ENCODE data around the gene EPS15. TPM values are rescaled to one million over a fixed set of nuclear protein-coding genes. Genes with fewer than 3 reads are reported as not detected.
"Not testable (repeated sequence)": the region's sequence is repeated elsewhere in the genome, so short reads cannot be mapped to it uniquely, and the experiment has no call there.

Gene EPS15
- total and polyA plus RNA-seq, 10 of the 15 experiments (the other 5 are each of a cell fraction or from before 2014, with no cell fraction given): 24.7 to 87.8 (median 56.3) TPM

DNA sequence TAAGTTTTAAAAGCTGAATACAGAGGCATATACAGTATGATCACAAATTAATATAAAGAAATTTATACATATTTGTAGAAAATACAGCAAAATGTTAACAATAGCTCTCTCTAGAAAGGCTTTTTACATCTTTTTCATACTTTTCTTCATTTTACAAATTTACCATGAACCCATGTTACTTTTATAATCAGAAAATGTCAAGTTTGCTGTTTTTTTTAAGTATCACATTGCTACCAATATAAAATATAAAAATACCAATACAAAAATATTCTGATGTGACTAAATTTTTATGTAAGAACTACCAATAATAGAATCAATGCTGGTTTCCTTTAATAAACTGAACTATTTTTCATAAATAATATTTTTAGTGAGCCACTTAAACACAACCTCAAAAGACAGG is 104.3 kb downstream of the EPS15 start:
- no peak for DNase-seq (ENCODE audit: low read depth, low spot score)
- Histone ChIP-seq H3K36me3 (ENCODE audit: control insufficient read depth in 2 of 2, insufficient read depth in 2 of 2, low read length in 1 of 2) (peaks cover 0 to 15% of the 10 kb centered on the region in 2 experiments; a peak in 3 of 4 replicates), H3K9ac (ENCODE audit: control insufficient read depth, insufficient read depth, low read length) (no peak overlapping the region), H2AFZ (ENCODE audit: control insufficient read depth, low read depth, low read length) (no peak overlapping the region), H3K4me1 (ENCODE audit: control insufficient read depth, insufficient read depth, low read length) (peaks cover 5% of the 10 kb centered on the region), H3K27me3 (replicated peaks in 1 of 2; ENCODE audit: control insufficient read depth in 2 of 2, insufficient read depth in 2 of 2, low read length in 1 of 2) (no peaks in the 10 kb centered on the region), H3K79me2 (ENCODE audit: control insufficient read depth, insufficient read depth, low read length) (no peaks in the 10 kb centered on the region), H4K20me1 (ENCODE audit: control insufficient read depth, insufficient read depth) (no peaks in the 10 kb centered on the region), H3K4me3 (no peak overlapping the region), H3K9me3 (replicated peaks; ENCODE audit: control insufficient read depth, insufficient read depth, low read length) (no peaks in the 10 kb centered on the region), H3K27ac (ENCODE audit: control insufficient read depth, insufficient read depth) (no peak overlapping the region), H3K4me2 (ENCODE audit: control insufficient read depth, insufficient read depth) (no peak overlapping the region)
- TF ChIP-seq ASH2L (IDR thresholded peaks at IDR 0.05; ENCODE audit: borderline replicate concordance, low read depth): no peak
- TF ChIP-seq ZBTB11 (CRISPR knock-in tag; IDR thresholded peaks at IDR 0.05): no peak
- BruUV-seq (replicated peaks): no TSS peak
- ChIA-PET POLR2A (no interaction called here), CTCF (interaction anchor here (0.5 to 1.5 kb wide), 3 partner anchors 9 to 354 kb away, joined by 3 to 4 read pairs (median 3); no protein-coding TSS in a partner anchor), SMC1A (ENCODE audit: uncharacterized antibody, unreplicated experiment) (interaction anchor here (0.6 to 1.2 kb wide), 3 partner anchors 21 to 703 kb away, joined by 3 read pairs; no protein-coding TSS in a partner anchor), RAD21 (ENCODE audit: unreplicated experiment) (interaction anchor here (1.1 kb wide), 1 partner anchor 426 kb away, joined by 3 read pairs; no protein-coding TSS in a partner anchor)
- no peak for ATAC-seq
- no peak for FAIRE-seq
- intact Hi-C loops (cut with micrococcal nuclease; ENCODE audit: unreplicated experiment): no loop called here
- in situ Hi-C loops (cut with MboI): no loop called here

DNA sequence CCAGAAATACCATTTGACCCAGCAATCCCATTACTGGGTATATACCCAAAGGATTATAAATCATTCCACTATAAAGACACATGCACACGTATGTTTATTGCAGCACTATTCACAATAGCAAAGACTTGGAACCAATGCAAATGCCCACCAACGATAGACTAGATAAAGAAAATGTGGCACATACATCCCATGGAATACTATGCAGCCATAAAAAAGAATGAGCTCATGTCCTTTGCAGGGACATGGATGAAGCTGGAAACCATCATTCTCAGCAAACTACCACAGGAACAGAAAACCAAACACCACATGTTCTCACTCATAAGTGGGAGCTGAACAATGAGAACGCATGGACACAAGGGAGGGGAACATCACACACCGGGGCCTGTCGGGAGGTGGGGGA is 107.2 kb downstream of the EPS15 start:
- H3K4me1 ChIP-seq (ENCODE audit: control insufficient read depth, insufficient read depth, low read length); H3K79me2 ChIP-seq (ENCODE audit: control insufficient read depth, insufficient read depth, low read length); H2AFZ ChIP-seq (ENCODE audit: control insufficient read depth, low read depth, low read length); BruUV-seq (replicated peaks); RAD21 ChIA-PET (ENCODE audit: unreplicated experiment); intact Hi-C loops (cut with micrococcal nuclease; ENCODE audit: unreplicated experiment); H3K4me3 ChIP-seq; CTCF ChIA-PET; POLR2A ChIA-PET; SMC1A ChIA-PET (ENCODE audit: uncharacterized antibody, unreplicated experiment); H3K9ac ChIP-seq (ENCODE audit: control insufficient read depth, insufficient read depth, low read length); FAIRE-seq; H3K9me3 ChIP-seq (replicated peaks; ENCODE audit: control insufficient read depth, insufficient read depth, low read length); H4K20me1 ChIP-seq (ENCODE audit: control insufficient read depth, insufficient read depth); ATAC-seq; H3K27me3 ChIP-seq (replicated peaks in 1 of 2; ENCODE audit: control insufficient read depth in 2 of 2, insufficient read depth in 2 of 2, low read length in 1 of 2); in situ Hi-C loops (cut with MboI); H3K4me2 ChIP-seq (ENCODE audit: control insufficient read depth, insufficient read depth); DNase-seq (ENCODE audit: low read depth, low spot score); H3K27ac ChIP-seq (ENCODE audit: control insufficient read depth, insufficient read depth): not testable (repeated sequence)
- 99% methylated on average over 5 of the region's 5 CpGs for WGBS (ENCODE audit: insufficient coverage, insufficient replicate concordance, low lambda C conversion rate, missing lambda C conversion rate)
- H3K36me3 ChIP-seq (ENCODE audit: control insufficient read depth in 2 of 2, insufficient read depth in 2 of 2, low read length in 1 of 2): peaks cover 8 to 22% of the 10 kb centered on the region in 2 experiments; a peak in 2 of 4 replicates
